Measurements from ENCODE around the gene SCAMP2. TPM values are rescaled to one million over a fixed set of nuclear protein-coding genes. Genes with fewer than 3 reads are reported as not detected.

Gene SCAMP2
- total RNA-seq, 2 experiments from 2014 or later = 56.1 to 56.9 TPM

DNA sequence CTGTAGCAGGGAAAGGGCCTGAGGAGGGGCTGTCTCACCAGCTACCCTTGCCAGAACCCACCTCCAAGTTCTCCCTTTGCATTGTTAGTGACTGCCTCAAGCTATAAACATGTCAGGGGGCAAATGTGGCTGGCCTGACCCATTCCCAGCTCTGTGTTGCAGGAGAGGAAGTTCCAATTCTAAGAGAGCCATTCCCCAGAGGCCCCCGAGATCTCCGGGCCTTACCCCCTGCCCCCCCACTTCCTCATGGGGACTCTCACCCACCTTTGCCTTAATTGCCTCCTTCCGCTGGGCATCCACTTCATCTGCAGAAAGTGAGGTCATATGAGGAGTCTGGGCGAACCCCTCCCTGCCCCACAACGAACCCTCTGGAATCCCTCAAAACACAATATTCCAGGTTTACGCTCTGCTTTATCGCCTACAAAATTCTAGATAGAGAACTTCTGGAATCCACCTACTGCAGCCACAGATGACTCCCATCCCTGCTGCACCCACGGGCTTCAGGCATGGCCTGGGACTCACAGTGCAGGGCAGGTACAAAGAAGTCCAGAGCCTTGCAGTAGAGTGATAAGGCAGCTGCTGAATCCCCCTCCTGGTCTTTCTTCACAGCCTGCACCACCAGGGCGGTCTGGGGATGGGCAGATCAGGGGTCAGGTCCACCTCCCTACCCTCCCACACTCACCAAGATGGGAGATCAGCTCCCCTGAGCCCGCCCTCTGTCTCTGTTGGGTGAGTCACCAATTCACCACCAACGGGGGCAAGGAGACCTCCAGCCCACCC, 34.2 kb downstream of the SCAMP2 start:
- H3K4me1 Mint-ChIP-seq (ENCODE audit: low read depth) = peaks cover 30% of the 10 kb centered on the region
- ATAC-seq (ENCODE audit: poor library complexity) (no peak), DNase-seq (no peak)
- no peaks in the 10 kb centered on the region for H3K9me3 ChIP-seq (ENCODE audit: control insufficient read depth in 1 of 2, insufficient read depth in 1 of 2, low read length in 2 of 2)
- H3K36me3 ChIP-seq (ENCODE audit: insufficient read depth, low read length) = peaks cover 47% of the 10 kb centered on the region
- H3K36me3 Mint-ChIP-seq (ENCODE audit: low read depth) = peaks cover 39% of the 10 kb centered on the region
- H3K27me3 Mint-ChIP-seq = no peaks in the 10 kb centered on the region
- no peak overlapping the region for H3K27ac Mint-ChIP-seq
- no peak overlapping the region for H3K4me3 Mint-ChIP-seq
- no peaks in the 10 kb centered on the region for H3K9me3 Mint-ChIP-seq
- no peak overlapping the region for H3K4me3 ChIP-seq (ENCODE audit: low read length)
- peaks cover 32% of the 10 kb centered on the region for H3K4me1 ChIP-seq (ENCODE audit: insufficient read depth, low read length)
- TF ChIP-seq, protein P1, sequence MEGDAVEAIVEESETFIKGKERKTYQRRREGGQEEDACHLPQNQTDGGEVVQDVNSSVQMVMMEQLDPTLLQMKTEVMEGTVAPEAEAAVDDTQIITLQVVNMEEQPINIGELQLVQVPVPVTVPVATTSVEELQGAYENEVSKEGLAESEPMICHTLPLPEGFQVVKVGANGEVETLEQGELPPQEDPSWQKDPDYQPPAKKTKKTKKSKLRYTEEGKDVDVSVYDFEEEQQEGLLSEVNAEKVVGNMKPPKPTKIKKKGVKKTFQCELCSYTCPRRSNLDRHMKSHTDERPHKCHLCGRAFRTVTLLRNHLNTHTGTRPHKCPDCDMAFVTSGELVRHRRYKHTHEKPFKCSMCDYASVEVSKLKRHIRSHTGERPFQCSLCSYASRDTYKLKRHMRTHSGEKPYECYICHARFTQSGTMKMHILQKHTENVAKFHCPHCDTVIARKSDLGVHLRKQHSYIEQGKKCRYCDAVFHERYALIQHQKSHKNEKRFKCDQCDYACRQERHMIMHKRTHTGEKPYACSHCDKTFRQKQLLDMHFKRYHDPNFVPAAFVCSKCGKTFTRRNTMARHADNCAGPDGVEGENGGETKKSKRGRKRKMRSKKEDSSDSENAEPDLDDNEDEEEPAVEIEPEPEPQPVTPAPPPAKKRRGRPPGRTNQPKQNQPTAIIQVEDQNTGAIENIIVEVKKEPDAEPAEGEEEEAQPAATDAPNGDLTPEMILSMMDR (IDR thresholded peaks at IDR 0.05) = no peak
- H3K27me3 ChIP-seq (ENCODE audit: control insufficient read depth in 1 of 2, insufficient read depth in 2 of 2, low read length in 2 of 2) = no peaks in the 10 kb centered on the region
- intact Hi-C loops (cut with DNase I, micrococcal nuclease) = loop anchor here in 1 of 2 experiments (5.0 to 10.0 kb wide), 2 partner anchors 37 to 204 kb away; no protein-coding TSS in a partner anchor
- no peak overlapping the region for H3K27ac ChIP-seq (ENCODE audit: low read depth in 1 of 2, low read length in 2 of 2)
- ChIA-PET CTCF (no interaction called here), POLR2A (no interaction called here)

GRCh38 chr15:74838137-74838516, 35.0 kb downstream of the SCAMP2 start:
- no peaks in the 10 kb centered on the region for H3K27me3 Mint-ChIP-seq
- H3K36me3 ChIP-seq (ENCODE audit: insufficient read depth, low read length) = peaks cover 47% of the 10 kb centered on the region
- no peak overlapping the region for H3K4me3 Mint-ChIP-seq
- ATAC-seq (ENCODE audit: poor library complexity) (no peak), DNase-seq (no peak)
- intact Hi-C loops (cut with DNase I, micrococcal nuclease) = loop anchor here in 1 of 2 experiments (5.0 to 10.0 kb wide), 2 partner anchors 36 to 203 kb away; no protein-coding TSS in a partner anchor
- H3K27ac ChIP-seq (ENCODE audit: low read depth in 1 of 2, low read length in 2 of 2) = no peak overlapping the region
- no peaks in the 10 kb centered on the region for H3K27me3 ChIP-seq (ENCODE audit: control insufficient read depth in 1 of 2, insufficient read depth in 2 of 2, low read length in 2 of 2)
- H3K9me3 ChIP-seq (ENCODE audit: control insufficient read depth in 1 of 2, insufficient read depth in 1 of 2, low read length in 2 of 2) = no peaks in the 10 kb centered on the region
- TF ChIP-seq, protein P1 (IDR thresholded peaks at IDR 0.05) = no peak
- ChIA-PET CTCF (no interaction called here), POLR2A (no interaction called here)
- peaks cover 33% of the 10 kb centered on the region for H3K36me3 Mint-ChIP-seq (ENCODE audit: low read depth)
- H3K27ac Mint-ChIP-seq = no peak overlapping the region
- peaks cover 24% of the 10 kb centered on the region for H3K4me1 ChIP-seq (ENCODE audit: insufficient read depth, low read length)
- no peak overlapping the region for H3K4me3 ChIP-seq (ENCODE audit: low read length)
- H3K4me1 Mint-ChIP-seq (ENCODE audit: low read depth) = peaks cover 24% of the 10 kb centered on the region
- no peaks in the 10 kb centered on the region for H3K9me3 Mint-ChIP-seq

- Mint-ChIP-seq H3K27me3 (no peaks in the 10 kb centered on the region), H3K27ac (no peak overlapping the region), H3K36me3 (ENCODE audit: low read depth) (peaks cover 31% of the 10 kb centered on the region), H3K4me3 (no peak overlapping the region), H3K4me1 (ENCODE audit: low read depth) (peaks cover 20% of the 10 kb centered on the region), H3K9me3 (no peaks in the 10 kb centered on the region)
- H3K27me3 ChIP-seq (ENCODE audit: control insufficient read depth in 1 of 2, insufficient read depth in 2 of 2, low read length in 2 of 2) = no peaks in the 10 kb centered on the region
- H3K4me1 ChIP-seq (ENCODE audit: insufficient read depth, low read length) = peaks cover 23% of the 10 kb centered on the region
- ATAC-seq (ENCODE audit: poor library complexity) (no peak), DNase-seq (peak in 1 of 14 experiments; percentile 14)
- H3K27ac ChIP-seq (ENCODE audit: low read depth in 1 of 2, low read length in 2 of 2) = no peak overlapping the region
- H3K4me3 ChIP-seq (ENCODE audit: low read length) = no peak overlapping the region
- intact Hi-C loops (cut with DNase I, micrococcal nuclease) = loop anchor here in 1 of 2 experiments (5.0 to 10.0 kb wide), 2 partner anchors 35 to 203 kb away; no protein-coding TSS in a partner anchor
- TF ChIP-seq, protein P1 (IDR thresholded peaks at IDR 0.05) = no peak
- POLR2A ChIA-PET = no interaction called here
- H3K36me3 ChIP-seq (ENCODE audit: insufficient read depth, low read length) = peaks cover 47% of the 10 kb centered on the region
- H3K9me3 ChIP-seq (ENCODE audit: control insufficient read depth in 1 of 2, insufficient read depth in 1 of 2, low read length in 2 of 2) = no peaks in the 10 kb centered on the region
- CTCF ChIA-PET = interaction anchor here (1.7 kb wide), 1 partner anchor 69 kb away, joined by 6 read pairs; no protein-coding TSS in a partner anchor
Observed at GRCh38 chr15:74837482-74838136, 35.6 kb downstream of the SCAMP2 start.
